ENCODE measurements around the gene TMEM129. TPM values are rescaled to one million over a fixed set of nuclear protein-coding genes. Genes with fewer than 3 reads are reported as not detected.

Gene TMEM129
- total RNA-seq, 1 donor from 2014 or later, result 192 TPM

- Histone ChIP-seq H3K4me3 (no peak overlapping the region), H3K36me3 (no peaks in the 10 kb centered on the region), H3K27me3 (no peaks in the 10 kb centered on the region), H3K4me1 (peaks cover 0 to 7% of the 10 kb centered on the region in 2 donors), H3K27ac (no peak overlapping the region), H3K9me3 (no peaks in the 10 kb centered on the region)
- DNase-seq (ENCODE audit: low spot score in 2 of 2), result no peak
- no peak for TF ChIP-seq CTCF (IDR thresholded peaks at IDR 0.05)
- intact Hi-C loops (cut with DNase I), result no loop called here
Measured at GRCh38 chr4:1760521-1761071, 39.5 kb upstream of the TMEM129 start.

GRCh38 chr4:1759818-1760223, 38.7 kb upstream of the TMEM129 start:
- intact Hi-C loops (cut with DNase I), result no loop called here
- Histone ChIP-seq H3K36me3 (no peaks in the 10 kb centered on the region), H3K27ac (no peak overlapping the region), H3K4me1 (peaks cover 0 to 7% of the 10 kb centered on the region in 2 donors), H3K27me3 (no peaks in the 10 kb centered on the region), H3K4me3 (no peak overlapping the region), H3K9me3 (no peaks in the 10 kb centered on the region)
- DNase-seq (ENCODE audit: low spot score in 2 of 2), result no peak
- TF ChIP-seq CTCF (IDR thresholded peaks at IDR 0.05), result no peak

GRCh38 chr4:1759170-1759817, 38.2 kb upstream of the TMEM129 start:
- H3K27ac ChIP-seq, result no peak overlapping the region
- H3K9me3 ChIP-seq, result no peaks in the 10 kb centered on the region
- no peak overlapping the region for H3K4me3 ChIP-seq
- H3K27me3 ChIP-seq, result no peaks in the 10 kb centered on the region
- no peaks in the 10 kb centered on the region for H3K36me3 ChIP-seq
- intact Hi-C loops (cut with DNase I), result no loop called here
- no peak for TF ChIP-seq CTCF (IDR thresholded peaks at IDR 0.05)
- DNase-seq (ENCODE audit: low spot score in 2 of 2), result no peak
- H3K4me1 ChIP-seq, result peaks cover 0 to 7% of the 10 kb centered on the region in 2 donors

GRCh38 chr4:1758306-1759121, 37.4 kb upstream of the TMEM129 start:
- intact Hi-C loops (cut with DNase I), result no loop called here
- Histone ChIP-seq H3K27ac (no peak overlapping the region), H3K9me3 (no peaks in the 10 kb centered on the region), H3K27me3 (no peaks in the 10 kb centered on the region), H3K4me3 (no peak overlapping the region), H3K4me1 (peaks cover 0 to 2% of the 10 kb centered on the region in 2 donors), H3K36me3 (no peaks in the 10 kb centered on the region)
- no peak for TF ChIP-seq CTCF (IDR thresholded peaks at IDR 0.05)
- no peak for DNase-seq (ENCODE audit: low spot score in 2 of 2)

GRCh38 chr4:1757836-1758235, 36.7 kb upstream of the TMEM129 start:
- Histone ChIP-seq H3K27ac (no peak overlapping the region), H3K27me3 (no peaks in the 10 kb centered on the region), H3K4me3 (no peak overlapping the region), H3K4me1 (no peaks in the 10 kb centered on the region), H3K9me3 (no peaks in the 10 kb centered on the region), H3K36me3 (no peaks in the 10 kb centered on the region)
- no peak for DNase-seq (ENCODE audit: low spot score in 2 of 2)
- intact Hi-C loops (cut with DNase I), result no loop called here
- TF ChIP-seq CTCF (IDR thresholded peaks at IDR 0.05), result no peak
